Measurements from ENCODE around the gene SLC1A5.
"Not testable (repeated sequence)": the region's sequence is repeated elsewhere in the genome, so short reads cannot be mapped to it uniquely, and the experiment has no call there.

The SLC1A5 gene

GRCh38 chr19:46764817-46765291 lies 23.5 kb downstream of the SLC1A5 start:
- POLR2A ChIA-PET (ENCODE audit: low non-redundant PET): interaction anchor here (0.6 kb wide), 1 partner anchor 65 kb away, joined by 4 read pairs; no protein-coding TSS in a partner anchor
- DNase-seq (ENCODE audit: low spot score): no peak
- CTCF ChIA-PET: interaction anchor here (0.6 kb wide), 1 partner anchor 85 kb away, joined by 3 read pairs; the partner anchor contains the start of gene AP2S1
- peak overlapping the region; percentile 98 for H3K27ac ChIP-seq
- no peak for TF ChIP-seq CTCF (conservative IDR thresholded peaks at IDR 0.05; ENCODE audit: low read depth)

- peak overlapping the region; percentile 98 for H3K27ac ChIP-seq
- TF ChIP-seq CTCF (conservative IDR thresholded peaks at IDR 0.05; ENCODE audit: low read depth): no peak
- ChIA-PET CTCF (interaction anchor here (0.7 kb wide), 1 partner anchor 8 kb away, joined by 3 read pairs; no protein-coding TSS in a partner anchor), POLR2A (ENCODE audit: low non-redundant PET) (no interaction called here)
- DNase-seq (ENCODE audit: low spot score): peak; percentile 83
These were observed 26.0 kb downstream of the SLC1A5 start for GRCh38 chr19:46762245-46762890.

GRCh38 chr19:46761418-46761831 lies 27.0 kb downstream of the SLC1A5 start:
- POLR2A ChIA-PET (ENCODE audit: low non-redundant PET): no interaction called here
- DNase-seq (ENCODE audit: low spot score): no peak
- CTCF ChIA-PET: interaction anchor here (0.7 kb wide), 1 partner anchor 477 kb away, joined by 3 read pairs; no protein-coding TSS in a partner anchor
- H3K27ac ChIP-seq: peak overlapping the region; percentile 98
- TF ChIP-seq CTCF (conservative IDR thresholded peaks at IDR 0.05; ENCODE audit: low read depth): no peak

GRCh38 chr19:46760897-46761296 lies 27.5 kb downstream of the SLC1A5 start:
- H3K27ac ChIP-seq: peak overlapping the region; percentile 98
- CTCF ChIA-PET; POLR2A ChIA-PET (ENCODE audit: low non-redundant PET); DNase-seq (ENCODE audit: low spot score): not testable (repeated sequence)

GRCh38 chr19:46760363-46760762 lies 28.0 kb downstream of the SLC1A5 start:
- POLR2A ChIA-PET (ENCODE audit: low non-redundant PET): no interaction called here
- CTCF ChIA-PET: no interaction called here
- TF ChIP-seq CTCF (conservative IDR thresholded peaks at IDR 0.05; ENCODE audit: low read depth): no peak
- peak overlapping the region; percentile 98 for H3K27ac ChIP-seq
- DNase-seq (ENCODE audit: low spot score): no peak

- ChIA-PET POLR2A (ENCODE audit: low non-redundant PET) (interaction anchor here (0.7 kb wide), 1 partner anchor 81 kb away, joined by 4 read pairs; no protein-coding TSS in a partner anchor), CTCF (no interaction called here)
- peak; percentile 36 for DNase-seq (ENCODE audit: low spot score)
- peak overlapping the region; percentile 98 for H3K27ac ChIP-seq
- TF ChIP-seq CTCF (conservative IDR thresholded peaks at IDR 0.05; ENCODE audit: low read depth): no peak
These were observed 28.5 kb downstream of the SLC1A5 start for GRCh38 chr19:46759817-46760333.

GRCh38 chr19:46759206-46759605 lies 29.2 kb downstream of the SLC1A5 start:
- ChIA-PET POLR2A (ENCODE audit: low non-redundant PET) (interaction anchor here (0.7 kb wide), 1 partner anchor 81 kb away, joined by 4 read pairs; no protein-coding TSS in a partner anchor), CTCF (no interaction called here)
- no peak for TF ChIP-seq CTCF (conservative IDR thresholded peaks at IDR 0.05; ENCODE audit: low read depth)
- no peak for DNase-seq (ENCODE audit: low spot score)
- peak overlapping the region; percentile 98 for H3K27ac ChIP-seq
